Endodermal cell (in vitro differentiated cells): ENCODE results near the gene RNASE11. TPM values are rescaled to one million over a fixed set of nuclear protein-coding genes. Genes with fewer than 3 reads are reported as not detected.
"Not testable (repeated sequence)": the region's sequence is repeated elsewhere in the genome, so short reads cannot be mapped to it uniquely, and the experiment has no call there.

Experiments
- DNase-seq: peaks from one replicate; pipeline ENCODE4 v3.0.0-alpha.2; 2017
- H3K27ac ChIP-seq: 2 replicates; pipeline ENCODE4 v1.5.1; 2013; ENCODE audit warnings: mild to moderate bottlenecking, low read depth, low read length, moderate library complexity
- H3K27me3 ChIP-seq: 2 replicates; pipeline ENCODE4 v1.6.1; 2013; ENCODE audit warnings: mild to moderate bottlenecking, low read length, moderate library complexity; ENCODE audit not compliant: insufficient read depth, control insufficient read depth, poor library complexity, severe bottlenecking
- H3K36me3 ChIP-seq: 2 replicates; pipeline ENCODE4 v1.7.0; 2013; ENCODE audit warnings: mild to moderate bottlenecking, low read length, moderate library complexity; ENCODE audit not compliant: control insufficient read depth, insufficient read depth
- H3K4me1 ChIP-seq: one replicate; pipeline ENCODE4 v1.7.0; 2013; ENCODE audit warnings: low read length; ENCODE audit not compliant: control insufficient read depth, insufficient read depth
- H3K4me3 ChIP-seq: 2 replicates; pipeline ENCODE4 v1.5.1; 2013; ENCODE audit warnings: mild to moderate bottlenecking, low read length, moderate library complexity
- H3K9ac ChIP-seq: 2 replicates; pipeline ENCODE4 v1.6.1; 2013; ENCODE audit warnings: mild to moderate bottlenecking, low read length, moderate library complexity; ENCODE audit not compliant: poor library complexity, severe bottlenecking; ENCODE audit errors: extremely low read depth
- H3K9me3 ChIP-seq: 2 replicates; pipeline ENCODE4 v1.6.1; 2013; ENCODE audit warnings: mild to moderate bottlenecking, low read length, moderate library complexity; ENCODE audit not compliant: control insufficient read depth
- H3K27ac Mint-ChIP-seq: 2 replicates; pipeline ENCODE4 v1.8.0; 2020; ENCODE audit warnings: mixed read lengths
- H3K27me3 Mint-ChIP-seq: 2 replicates; pipeline ENCODE4 v1.8.0; 2021; ENCODE audit warnings: mild to moderate bottlenecking, mixed read lengths; ENCODE audit not compliant: insufficient read depth
- H3K36me3 Mint-ChIP-seq: 2 replicates; pipeline ENCODE4 v1.8.0; 2020; ENCODE audit warnings: low read depth, mixed read lengths
- H3K4me1 Mint-ChIP-seq: 2 replicates; pipeline ENCODE4 v1.8.0; 2020; ENCODE audit warnings: mixed read lengths
- H3K4me3 Mint-ChIP-seq: 2 replicates; pipeline ENCODE4 v1.8.0; 2020; ENCODE audit warnings: mild to moderate bottlenecking, moderate library complexity, mixed read lengths
- H3K9me3 Mint-ChIP-seq: 2 replicates; pipeline ENCODE4 v1.8.0; 2020; ENCODE audit warnings: mild to moderate bottlenecking, mixed read lengths
- CTCF ChIP-seq: fragments of 200-600 bp; sonication (generic); conservative IDR thresholded peaks from 2 replicates; pipeline ENCODE4 v1.5.0; 2021; ENCODE audit warnings: antibody characterized with exemption, mild to moderate bottlenecking
- WGBS, 2 experiments: methylation state at CpG; one replicate each; pipeline versions ENCODE4 v1.1.5 to v1.1.7; 2013; ENCODE audit warnings: missing lambda C conversion rate in 2 of 2, mixed read lengths in 1 of 2; ENCODE audit not compliant: insufficient coverage in 1 of 2, insufficient read length in 1 of 2; 5-methylcytosine and 5-hydroxymethylcytosine counted together
- total RNA-seq, 2 donors: library from RNA; stranded (reverse); fragmentation: NEBNext Ultra II Directional in 1 of 2; extraction: Animal tissue kit (Norgen Biotek cat#: 25700) in 1 of 2; gene quantifications; 2 replicates in 1 of 2; 3 replicates in 1 of 2; pipeline ENCODE4 v1.2.1, GENCODE V29; 2021

RNASE11 gene
- total RNA-seq, 2 donors from 2014 or later: not detected

DNA sequence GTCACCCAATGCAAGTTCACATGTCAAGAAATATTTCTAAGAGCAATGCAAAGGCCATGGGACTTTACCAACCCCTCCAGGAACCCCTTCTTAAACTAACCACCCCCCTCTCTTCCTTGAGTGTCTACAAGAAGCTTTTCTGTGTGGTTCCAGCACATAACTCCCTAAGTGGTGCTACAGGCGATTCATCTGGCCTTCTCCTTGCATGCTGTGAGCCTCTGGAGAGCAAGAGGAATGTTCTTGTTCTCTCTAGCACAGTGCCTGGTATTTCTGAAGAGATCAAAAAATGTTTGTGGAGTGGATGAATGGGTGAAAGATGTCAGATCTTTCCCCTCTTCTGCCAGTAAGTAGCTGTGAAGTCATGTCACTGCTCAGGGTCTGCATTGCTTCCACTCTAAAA lies 9.3 kb upstream of the RNASE11 start:
- Histone ChIP-seq H3K27ac (no peak overlapping the region), H3K9ac (no peak overlapping the region), H3K9me3 (no peaks in the 10 kb centered on the region), H3K4me3 (no peak overlapping the region), H3K36me3 (no peaks in the 10 kb centered on the region), H3K4me1 (no peaks in the 10 kb centered on the region), H3K27me3 (no peaks in the 10 kb centered on the region)
- H3K36me3 Mint-ChIP-seq: no peaks in the 10 kb centered on the region
- no peaks in the 10 kb centered on the region for H3K27me3 Mint-ChIP-seq
- no peak overlapping the region for H3K27ac Mint-ChIP-seq
- WGBS, 2 experiments: 87% methylated on average over 1 of the region's 1 CpG; no CpG with 5 or more reads in 1 of the 2 experiments
- DNase-seq: peak; percentile 20
- H3K9me3 Mint-ChIP-seq: no peaks in the 10 kb centered on the region
- no peak for TF ChIP-seq CTCF
- H3K4me1 Mint-ChIP-seq: no peaks in the 10 kb centered on the region
- H3K4me3 Mint-ChIP-seq: no peak overlapping the region

DNA sequence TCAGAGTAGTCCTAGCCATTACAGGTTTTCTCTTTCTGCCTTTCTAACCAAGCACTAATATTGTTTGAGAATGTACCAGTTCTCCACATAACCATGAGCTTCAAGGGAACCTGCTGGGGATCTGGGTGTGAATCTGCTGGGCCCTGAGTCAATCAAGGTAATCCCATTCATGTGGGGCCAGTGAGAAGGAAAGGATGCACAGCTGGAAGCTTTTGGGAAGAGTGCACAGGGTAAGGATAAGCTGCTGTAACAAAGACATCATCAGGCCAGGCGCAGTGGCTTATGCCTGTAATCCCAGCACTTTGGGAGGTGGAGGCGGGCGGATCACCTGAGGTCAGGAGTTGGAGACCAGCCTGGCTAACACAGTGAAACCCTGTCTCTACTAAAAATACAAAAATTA lies 7.9 kb upstream of the RNASE11 start:
- H3K36me3 Mint-ChIP-seq, H3K9me3 ChIP-seq, H3K9me3 Mint-ChIP-seq, H3K27me3 ChIP-seq, H3K27ac Mint-ChIP-seq, H3K9ac ChIP-seq, H3K4me3 ChIP-seq, H3K4me1 ChIP-seq, H3K36me3 ChIP-seq, H3K4me3 Mint-ChIP-seq, H3K27me3 Mint-ChIP-seq, H3K27ac ChIP-seq, H3K4me1 Mint-ChIP-seq, DNase-seq: not testable (repeated sequence)
- WGBS, 2 experiments: 93 to 96% methylated on average over 3 of the region's 3 CpGs

GRCh38 chr14:20592574-20592973 lies 4.8 kb upstream of the RNASE11 start:
- Histone ChIP-seq H3K9me3 (no peaks in the 10 kb centered on the region), H3K4me1 (no peaks in the 10 kb centered on the region), H3K27me3 (no peaks in the 10 kb centered on the region), H3K27ac (no peak overlapping the region), H3K9ac (no peak overlapping the region), H3K36me3 (no peaks in the 10 kb centered on the region), H3K4me3 (no peak overlapping the region)
- Mint-ChIP-seq H3K27me3 (no peaks in the 10 kb centered on the region), H3K4me1 (peaks cover 7% of the 10 kb centered on the region), H3K4me3 (no peak overlapping the region), H3K27ac (no peak overlapping the region), H3K9me3 (no peaks in the 10 kb centered on the region), H3K36me3 (no peaks in the 10 kb centered on the region)
- 93 to 100% methylated on average over 1 of the region's 1 CpG for WGBS, 2 experiments
- DNase-seq: no peak
- TF ChIP-seq CTCF: no peak

GRCh38 chr14:20591235-20591634 lies 3.4 kb upstream of the RNASE11 start, which contains the start of gene RNASE12:
TSS of gene RNASE12 (minus strand) at chr14:20591376. CDS start at chr14:20590723, 653 bp downstream.
- Mint-ChIP-seq H3K27me3 (no peaks in the 10 kb centered on the region), H3K36me3 (no peaks in the 10 kb centered on the region), H3K4me1 (peaks cover 9% of the 10 kb centered on the region), H3K27ac (no peak within 1 kb of the TSS), H3K4me3 (no peak within 1 kb of the TSS), H3K9me3 (no peaks in the 10 kb centered on the region)
- TF ChIP-seq CTCF: no peak
- H3K27me3 ChIP-seq: no peaks in the 10 kb centered on the region
- H3K36me3 ChIP-seq: no peaks in the 10 kb centered on the region
- H3K9ac ChIP-seq: no peak within 1 kb of the TSS
- peak; percentile 17 for DNase-seq
- WGBS, 2 experiments: 88 to 90% methylated on average over 4 of the region's 4 CpGs
- H3K9me3 ChIP-seq: no peaks in the 10 kb centered on the region
- H3K4me1 ChIP-seq: no peaks in the 10 kb centered on the region
- no peak within 1 kb of the TSS for H3K4me3 ChIP-seq
- H3K27ac ChIP-seq: no peak within 1 kb of the TSS
